GM21390 (cell line): ENCODE data around the gene RBM23.
"Not testable (repeated sequence)": the region's sequence is repeated elsewhere in the genome, so short reads cannot be mapped to it uniquely, and the experiment has no call there.

Experiments used
- ATAC-seq: cut with Tn5 transposase; IDR thresholded peaks from one replicate; pipeline ENCODE4 v1.9.1; 2021; ENCODE audit not compliant: unreplicated experiment

Gene RBM23

GRCh38 chr14:22918804-22919600, at the start of gene RBM23:
Gene RBM23 (minus strand): TSS chr14:22919149.
- peak; percentile 89 for ATAC-seq

GRCh38 chr14:22966783-22967269, 47.9 kb upstream of the RBM23 start:
- ATAC-seq = no peak

GRCh38 chr14:22965916-22966782, 47.2 kb upstream of the RBM23 start:
- ATAC-seq = not testable (repeated sequence)

- no peak for ATAC-seq
These were observed 43.2 kb upstream of the RBM23 start for GRCh38 chr14:22962061-22962676.

GRCh38 chr14:22955702-22956569, 37.0 kb upstream of the RBM23 start:
- ATAC-seq = no peak

- no peak for ATAC-seq
These were observed 33.5 kb upstream of the RBM23 start for GRCh38 chr14:22952418-22952817.

GRCh38 chr14:22951795-22952194, 32.8 kb upstream of the RBM23 start:
- ATAC-seq = not testable (repeated sequence)

- no peak for ATAC-seq
These were observed 26.7 kb upstream of the RBM23 start for GRCh38 chr14:22945642-22946041.

- no peak for ATAC-seq
These were observed 20.7 kb upstream of the RBM23 start for GRCh38 chr14:22939684-22940083.

- ATAC-seq = no peak
These were observed 16.2 kb upstream of the RBM23 start for GRCh38 chr14:22935156-22935555.

- ATAC-seq = no peak
These were observed 13.2 kb upstream of the RBM23 start for GRCh38 chr14:22932146-22932545.

GRCh38 chr14:22929961-22930364, 11.0 kb upstream of the RBM23 start:
- no peak for ATAC-seq

GRCh38 chr14:22929104-22929960, 10.4 kb upstream of the RBM23 start, which contains the start of gene PRMT5:
Gene PRMT5 (minus strand): TSS chr14:22929376. CDS start chr14:22929361, 15 bp downstream.
- peak; percentile 89 for ATAC-seq

GRCh38 chr14:22928237-22929103, 9.5 kb upstream of the RBM23 start:
- ATAC-seq = no peak

GRCh38 chr14:22926316-22926715, 7.4 kb upstream of the RBM23 start:
- no peak for ATAC-seq

GRCh38 chr14:22925513-22925912, 6.6 kb upstream of the RBM23 start:
- ATAC-seq = no peak

GRCh38 chr14:22923746-22924145, 4.8 kb upstream of the RBM23 start:
- ATAC-seq = no peak

GRCh38 chr14:22922294-22922693, 3.3 kb upstream of the RBM23 start:
- no peak for ATAC-seq
